Thymus (tissue), 11 donors: ENCODE results near the gene ARHGAP31. TPM values are rescaled to one million over a fixed set of nuclear protein-coding genes. Genes with fewer than 3 reads are reported as not detected.

Experiments
- DNase-seq, 9 donors: peaks; one replicate each; pipeline ENCODE4 v3.0.0-alpha.2; 2013; ENCODE audit warnings: low spot score in 9 of 9, low read depth in 6 of 9, missing footprints in 1 of 9
- H3K27ac ChIP-seq, 2 donors: one replicate each; pipeline ENCODE4 v1.5.1; 2013; ENCODE audit warnings: control low read depth in 1 of 2, low read depth in 1 of 2, low read length in 1 of 2, mild to moderate bottlenecking in 1 of 2, moderate library complexity in 1 of 2
- H3K27me3 ChIP-seq, 2 donors: one replicate each; pipeline ENCODE4 v1.5.1; 2013; ENCODE audit warnings: low read length in 1 of 2; ENCODE audit not compliant: control insufficient read depth in 2 of 2, insufficient read depth in 1 of 2
- H3K36me3 ChIP-seq, 2 donors: one replicate each; pipeline ENCODE4 v1.5.1; 2013; ENCODE audit warnings: low read length in 1 of 2, mild to moderate bottlenecking in 1 of 2, moderate library complexity in 1 of 2; ENCODE audit not compliant: control insufficient read depth in 2 of 2, insufficient read depth in 2 of 2
- H3K4me1 ChIP-seq, 2 donors: one replicate each; pipeline ENCODE4 v1.5.1; 2013; ENCODE audit warnings: low read length in 2 of 2; ENCODE audit not compliant: control insufficient read depth in 2 of 2, insufficient read depth in 2 of 2
- H3K4me3 ChIP-seq, 2 donors: one replicate each; pipeline ENCODE4 v1.5.1; 2013; ENCODE audit warnings: low read length in 2 of 2, control low read depth in 1 of 2, mild to moderate bottlenecking in 1 of 2
- H3K9me3 ChIP-seq, 2 donors: one replicate each; pipeline ENCODE4 v1.5.1; 2013; ENCODE audit warnings: low read length in 1 of 2, mild to moderate bottlenecking in 1 of 2; ENCODE audit not compliant: control insufficient read depth in 2 of 2, insufficient read depth in 1 of 2
- WGBS: extraction: QIAGEN DNeasy Blood & Tissue Kit; methylation state at CpG from one replicate; pipeline ENCODE4 v1.1.7; 2013; 5-methylcytosine and 5-hydroxymethylcytosine counted together
- polyA plus RNA-seq: library from polyadenylated mRNA; stranded (reverse); fragments of 200-250 nt; gene quantifications from one replicate; pipeline ENCODE4 v1.2.3, GENCODE V29; 2013
- total RNA-seq: library from RNA; stranded (reverse); fragments of 120-200 nt; gene quantifications from one replicate; pipeline ENCODE4 v1.2.4, GENCODE V29; 2013
- donor health status: healthy.

Gene ARHGAP31
- total and polyA plus RNA-seq, 2 donors: 3.5 to 8.2 TPM

- H3K27ac ChIP-seq: no peak overlapping the region
- H3K36me3 ChIP-seq: peaks cover 0 to 2% of the 10 kb centered on the region in 2 donors
- H3K4me3 ChIP-seq: no peak overlapping the region
- H3K4me1 ChIP-seq: no peaks in the 10 kb centered on the region
- no peaks in the 10 kb centered on the region for H3K9me3 ChIP-seq
- 98% methylated on average over 4 of the region's 4 CpGs for WGBS
- H3K27me3 ChIP-seq: no peaks in the 10 kb centered on the region
- DNase-seq: no peak
Observed at GRCh38 chr3:119375510-119375909, 81.3 kb downstream of the ARHGAP31 start.

- H3K4me1 ChIP-seq: no peaks in the 10 kb centered on the region
- H3K4me3 ChIP-seq: no peak overlapping the region
- H3K27ac ChIP-seq: no peak overlapping the region
- peaks cover 0 to 2% of the 10 kb centered on the region in 2 donors for H3K36me3 ChIP-seq
- WGBS: 86% methylated on average over 1 of the region's 1 CpG
- no peaks in the 10 kb centered on the region for H3K27me3 ChIP-seq
- no peaks in the 10 kb centered on the region for H3K9me3 ChIP-seq
- DNase-seq: no peak
Observed at GRCh38 chr3:119376758-119377157, 82.6 kb downstream of the ARHGAP31 start.

GRCh38 chr3:119378259-119378803, 84.1 kb downstream of the ARHGAP31 start:
- Histone ChIP-seq H3K27ac (no peak overlapping the region), H3K9me3 (no peaks in the 10 kb centered on the region), H3K4me1 (no peaks in the 10 kb centered on the region), H3K4me3 (no peak overlapping the region), H3K27me3 (no peaks in the 10 kb centered on the region), H3K36me3 (peaks cover 0 to 5% of the 10 kb centered on the region in 2 donors)
- no peak for DNase-seq
- WGBS: 94% methylated on average over 8 of the region's 8 CpGs

- H3K4me1 ChIP-seq: no peaks in the 10 kb centered on the region
Observed at GRCh38 chr3:119380697-119381096, 86.5 kb downstream of the ARHGAP31 start.

GRCh38 chr3:119382134-119382533, 88.0 kb downstream of the ARHGAP31 start:
- peaks cover 5 to 7% of the 10 kb centered on the region in 2 donors for H3K36me3 ChIP-seq

More at GRCh38 chr3:119380697-119381096, 86.5 kb downstream of the ARHGAP31 start:
- H3K4me3 ChIP-seq: no peak overlapping the region
- no peak for DNase-seq
- no peak overlapping the region for H3K27ac ChIP-seq
- H3K9me3 ChIP-seq: no peaks in the 10 kb centered on the region
- WGBS: 93% methylated on average over 3 of the region's 3 CpGs
- no peaks in the 10 kb centered on the region for H3K27me3 ChIP-seq
- H3K36me3 ChIP-seq: peaks cover 5 to 7% of the 10 kb centered on the region in 2 donors

GRCh38 chr3:119388577-119388976, 94.4 kb downstream of the ARHGAP31 start:
- WGBS: 92% methylated on average over 8 of the region's 8 CpGs
- Histone ChIP-seq H3K4me3 (no peak overlapping the region), H3K27me3 (no peaks in the 10 kb centered on the region), H3K9me3 (no peaks in the 10 kb centered on the region), H3K27ac (no peak overlapping the region), H3K36me3 (peaks cover 14 to 17% of the 10 kb centered on the region in 2 donors), H3K4me1 (no peaks in the 10 kb centered on the region)
- no peak for DNase-seq

More at GRCh38 chr3:119382134-119382533, 88.0 kb downstream of the ARHGAP31 start:
- no peak overlapping the region for H3K27ac ChIP-seq
- H3K9me3 ChIP-seq: no peaks in the 10 kb centered on the region
- no peaks in the 10 kb centered on the region for H3K27me3 ChIP-seq
- no peak overlapping the region for H3K4me3 ChIP-seq
- 98% methylated on average over 7 of the region's 7 CpGs for WGBS
- H3K4me1 ChIP-seq: no peaks in the 10 kb centered on the region
- DNase-seq: no peak

GRCh38 chr3:119395923-119396358, 101.8 kb downstream of the ARHGAP31 start:
- H3K36me3 ChIP-seq: peaks cover 14 to 21% of the 10 kb centered on the region in 2 donors

GRCh38 chr3:119396870-119397269, 102.7 kb downstream of the ARHGAP31 start:
- no peak for DNase-seq
- no peak overlapping the region for H3K27ac ChIP-seq
- H3K36me3 ChIP-seq: peaks cover 6 to 17% of the 10 kb centered on the region in 2 donors
- no peaks in the 10 kb centered on the region for H3K27me3 ChIP-seq
- H3K9me3 ChIP-seq: no peaks in the 10 kb centered on the region
- WGBS: 100% methylated on average over 2 of the region's 2 CpGs
- no peak overlapping the region for H3K4me3 ChIP-seq
- H3K4me1 ChIP-seq: peaks cover 0 to 3% of the 10 kb centered on the region in 2 donors

More at GRCh38 chr3:119395923-119396358, 101.8 kb downstream of the ARHGAP31 start:
- Histone ChIP-seq H3K4me1 (peaks cover 0 to 3% of the 10 kb centered on the region in 2 donors), H3K9me3 (no peaks in the 10 kb centered on the region), H3K27me3 (no peaks in the 10 kb centered on the region), H3K4me3 (no peak overlapping the region), H3K27ac (no peak overlapping the region)
- 48% methylated on average over 2 of the region's 2 CpGs for WGBS
- no peak for DNase-seq

GRCh38 chr3:119400466-119400865, 106.3 kb downstream of the ARHGAP31 start:
- H3K36me3 ChIP-seq: peaks cover 3 to 25% of the 10 kb centered on the region in 2 donors

More at GRCh38 chr3:119400466-119400865, 106.3 kb downstream of the ARHGAP31 start:
- 95% methylated on average over 5 of the region's 5 CpGs for WGBS
- DNase-seq: no peak
- H3K27ac ChIP-seq: no peak overlapping the region
- H3K4me3 ChIP-seq: no peak overlapping the region
- no peaks in the 10 kb centered on the region for H3K27me3 ChIP-seq
- peaks cover 0 to 2% of the 10 kb centered on the region in 2 donors for H3K4me1 ChIP-seq
- no peaks in the 10 kb centered on the region for H3K9me3 ChIP-seq
